Esophagus (tissue), 2 donors: ENCODE results near the gene PCED1B. TPM values are rescaled to one million over a fixed set of nuclear protein-coding genes. Genes with fewer than 3 reads are reported as not detected.
A peak's percentile ranks its signal among the peaks of the same experiment; 100 is the strongest.
"Not testable (repeated sequence)": the region's sequence is repeated elsewhere in the genome, so short reads cannot be mapped to it uniquely, and the experiment has no call there.

Source experiments
- H3K27ac ChIP-seq, 2 donors: one replicate each; pipeline ENCODE4 v1.5.1; 2013; ENCODE audit warnings: low read depth in 2 of 2, mild to moderate bottlenecking in 2 of 2, inconsistent platforms in 1 of 2, low read length in 1 of 2, moderate library complexity in 1 of 2
- H3K27me3 ChIP-seq, 2 donors: one replicate each; pipeline ENCODE4 v1.6.1; 2013; ENCODE audit warnings: low read length in 2 of 2, control low read depth in 1 of 2, mild to moderate bottlenecking in 1 of 2; ENCODE audit not compliant: insufficient read depth in 2 of 2, control insufficient read depth in 1 of 2
- H3K36me3 ChIP-seq, 2 donors: one replicate each; pipeline ENCODE4 v1.6.1; 2013; ENCODE audit warnings: low read length in 1 of 2; ENCODE audit not compliant: control insufficient read depth in 2 of 2, insufficient read depth in 2 of 2
- H3K4me1 ChIP-seq, 2 donors: one replicate each; pipeline ENCODE4 v1.6.1; 2013; ENCODE audit warnings: low read length in 1 of 2; ENCODE audit not compliant: control insufficient read depth in 2 of 2, insufficient read depth in 2 of 2
- H3K4me3 ChIP-seq, 2 donors: one replicate each; pipeline ENCODE4 v1.5.1; 2013; ENCODE audit warnings: low read length in 2 of 2, mild to moderate bottlenecking in 2 of 2, low read depth in 1 of 2, moderate library complexity in 1 of 2
- H3K9me3 ChIP-seq, 2 donors: one replicate each; pipeline ENCODE4 v1.6.1; 2013; ENCODE audit warnings: mild to moderate bottlenecking in 2 of 2, low read depth in 1 of 2, low read length in 1 of 2, moderate library complexity in 1 of 2; ENCODE audit not compliant: control insufficient read depth in 2 of 2, insufficient read depth in 1 of 2
- WGBS, 2 donors: extraction: QIAGEN DNeasy Blood & Tissue Kit; methylation state at CpG; one replicate each; pipeline ENCODE4 v1.1.7; 2013; 5-methylcytosine and 5-hydroxymethylcytosine counted together
- polyA plus RNA-seq, 2 donors: library from polyadenylated mRNA; stranded (reverse); fragments of 200-250 nt; gene quantifications; one replicate each; pipeline ENCODE4 v1.2.3, GENCODE V29; 2013
- donor health status: healthy with polysubstance abuse.
- donor health status: Bipolar disorder and iron deficiency.

The PCED1B gene
- polyA plus RNA-seq, 2 donors = 1.2 to 1.6 TPM

DNA sequence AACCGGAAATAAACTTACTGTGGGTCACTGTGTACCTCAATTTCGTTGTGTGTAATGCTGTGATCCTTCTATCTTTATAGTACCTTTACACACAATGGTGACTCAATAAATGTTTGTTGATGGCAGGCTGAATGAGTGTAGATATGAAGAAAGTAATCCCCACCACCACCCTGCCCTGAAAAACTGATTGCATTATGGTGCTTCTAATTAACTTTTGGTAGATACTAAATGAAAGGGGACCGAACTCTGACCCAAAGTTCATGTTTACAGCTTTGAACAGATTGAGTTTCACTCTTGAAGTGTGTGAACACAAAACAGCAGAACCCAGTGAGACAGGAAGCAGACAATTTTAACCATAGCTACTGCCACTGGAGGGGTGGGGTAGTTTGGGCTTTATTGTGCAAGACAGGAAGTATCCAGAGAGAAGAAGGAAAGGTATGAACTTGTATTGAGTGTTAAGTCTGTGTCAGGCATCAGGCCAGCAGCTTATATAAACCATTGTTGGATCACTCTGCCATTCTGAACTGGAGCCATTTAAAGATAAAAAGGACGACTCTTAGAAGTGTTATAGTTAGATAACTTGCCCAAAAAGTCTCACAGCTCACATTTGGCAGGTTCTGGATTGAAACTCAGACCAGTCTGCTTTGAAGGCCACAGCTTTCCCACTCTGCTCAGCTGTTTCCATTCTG is 197.3 kb downstream of the PCED1B start:
- no peak overlapping the region for H3K4me3 ChIP-seq
- peak overlapping the region; percentile 85 to 91 for H3K27ac ChIP-seq
- 24 to 29% methylated on average over 4 of the region's 4 CpGs for WGBS, 2 donors
- no peaks in the 10 kb centered on the region for H3K36me3 ChIP-seq
- peaks cover 0 to 5% of the 10 kb centered on the region in 2 donors for H3K4me1 ChIP-seq
- H3K9me3 ChIP-seq = no peaks in the 10 kb centered on the region
- H3K27me3 ChIP-seq = no peaks in the 10 kb centered on the region

DNA sequence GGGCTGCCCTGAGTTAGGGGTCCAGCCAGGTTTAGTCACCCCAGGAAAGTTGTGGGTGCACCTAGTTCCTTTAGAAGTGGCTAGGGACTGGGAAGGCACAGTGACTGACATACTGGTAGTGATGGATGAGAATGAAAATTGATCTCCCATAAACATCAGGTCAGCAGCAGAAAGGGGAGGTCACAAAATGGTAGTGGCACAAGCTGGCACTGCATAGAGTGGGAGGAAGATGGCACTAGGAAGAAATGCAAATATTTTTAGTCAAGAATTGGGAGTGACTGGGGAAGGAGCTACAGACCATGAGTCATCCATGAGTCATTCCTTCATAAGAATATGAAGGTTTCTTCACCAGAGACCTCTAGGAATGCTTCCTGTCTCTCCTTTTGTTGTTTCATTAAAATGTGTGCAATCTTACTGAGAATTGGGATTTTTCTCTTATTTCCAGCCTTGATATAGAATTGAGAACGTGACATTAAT is 198.6 kb downstream of the PCED1B start:
- H3K36me3 ChIP-seq = no peaks in the 10 kb centered on the region
- H3K27ac ChIP-seq = peak overlapping the region; percentile 11 to 76
- WGBS, 2 donors = 74 to 77% methylated on average over 1 of the region's 1 CpG
- H3K9me3 ChIP-seq = no peaks in the 10 kb centered on the region
- H3K4me3 ChIP-seq = no peak overlapping the region
- no peaks in the 10 kb centered on the region for H3K27me3 ChIP-seq
- peaks cover 0 to 5% of the 10 kb centered on the region in 2 donors for H3K4me1 ChIP-seq

DNA sequence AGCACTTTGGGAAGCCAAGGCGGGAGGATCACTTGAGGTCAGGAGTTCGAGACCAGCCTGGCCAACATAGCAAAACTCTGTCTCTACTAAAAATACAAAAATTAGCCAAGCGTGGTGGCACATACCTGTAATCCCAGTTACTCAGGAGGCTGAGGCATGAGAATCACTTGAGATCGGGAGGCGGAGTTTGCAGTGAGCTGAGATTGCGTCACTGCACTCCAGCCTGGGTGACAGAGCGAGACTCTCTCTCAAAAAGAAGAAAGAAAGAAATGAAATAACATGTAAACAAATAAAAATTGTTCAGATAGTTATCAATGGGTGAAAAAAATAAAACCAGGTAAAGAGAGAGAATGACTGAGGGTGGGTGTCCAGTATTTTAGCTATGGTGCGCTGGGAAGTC is 200.3 kb downstream of the PCED1B start:
- H3K4me1 ChIP-seq, H3K36me3 ChIP-seq, H3K27me3 ChIP-seq, H3K9me3 ChIP-seq, H3K27ac ChIP-seq, H3K4me3 ChIP-seq: not testable (repeated sequence)
- WGBS, 2 donors = 92 to 97% methylated on average over 8 of the region's 8 CpGs

DNA sequence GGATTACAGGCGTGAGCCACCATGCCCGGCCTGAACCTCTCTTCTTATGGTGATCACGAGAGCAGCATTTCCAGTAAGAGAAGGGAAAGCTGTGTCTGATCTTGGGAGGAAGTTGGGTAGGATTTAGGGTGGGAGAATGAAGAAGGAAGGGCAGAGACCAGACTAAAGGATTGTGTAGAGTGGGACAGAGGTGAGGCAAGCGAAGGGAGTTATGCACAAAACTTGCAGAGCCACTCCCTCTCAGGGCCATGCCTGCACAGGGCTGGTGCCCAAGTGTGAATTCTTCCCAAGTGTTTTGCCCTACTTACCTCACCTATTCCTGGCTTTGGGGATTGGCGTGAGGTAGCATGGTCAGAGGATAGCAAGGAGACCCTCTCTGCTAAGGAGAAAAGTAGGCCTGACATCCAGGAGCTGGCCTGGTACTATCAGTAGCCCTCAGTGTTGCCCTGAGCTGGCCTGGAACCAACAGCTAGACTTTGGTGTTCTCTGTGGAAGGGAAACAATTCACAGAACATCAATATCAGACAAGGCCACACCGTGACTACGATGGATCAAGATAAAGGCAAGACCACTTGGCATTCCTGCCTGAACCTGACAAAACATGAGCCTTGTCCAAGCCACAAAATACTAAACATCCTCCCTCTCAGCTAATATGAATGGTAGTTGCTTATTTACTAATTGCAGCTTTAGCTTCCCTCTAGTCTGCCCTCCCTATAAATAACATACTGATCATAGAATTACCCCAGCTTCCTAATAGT is 201.3 kb downstream of the PCED1B start:
- Histone ChIP-seq H3K36me3 (no peaks in the 10 kb centered on the region), H3K4me3 (no peak overlapping the region), H3K4me1 (peaks cover 0 to 5% of the 10 kb centered on the region in 2 donors), H3K27ac (peak overlapping the region in 1 of 2 donors; percentile 40), H3K9me3 (no peaks in the 10 kb centered on the region), H3K27me3 (no peaks in the 10 kb centered on the region)
- WGBS, 2 donors = 83 to 84% methylated on average over 7 of the region's 7 CpGs

DNA sequence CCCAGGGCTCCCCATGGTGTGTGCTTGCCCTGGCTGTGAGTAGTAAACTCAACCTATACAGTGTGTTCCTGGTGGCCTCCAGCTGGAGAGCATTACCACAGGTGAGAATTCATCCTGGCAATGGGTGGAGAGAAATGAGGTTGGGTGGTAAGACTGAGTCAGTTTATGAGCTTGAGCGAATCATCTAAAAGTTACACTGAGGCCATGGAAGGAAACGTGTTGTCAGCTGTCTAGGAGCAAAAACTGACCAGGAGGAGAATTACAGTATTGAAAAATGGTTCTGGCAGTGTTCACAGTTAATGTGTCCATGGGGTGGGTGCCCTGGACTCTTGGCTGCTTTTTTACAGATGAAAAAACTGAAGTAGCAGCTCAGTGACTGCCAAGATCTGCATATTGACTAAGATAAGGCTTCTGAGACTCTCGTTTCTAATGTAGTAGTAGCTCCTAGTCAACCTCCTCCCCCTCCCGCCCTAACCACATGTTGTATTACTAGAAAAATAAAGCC is 202.3 kb downstream of the PCED1B start:
- Histone ChIP-seq H3K27me3 (no peaks in the 10 kb centered on the region), H3K9me3 (no peaks in the 10 kb centered on the region), H3K4me3 (no peak overlapping the region), H3K27ac (no peak overlapping the region), H3K4me1 (peaks cover 0 to 5% of the 10 kb centered on the region in 2 donors), H3K36me3 (no peaks in the 10 kb centered on the region)
- 72 to 76% methylated on average over 4 of the region's 4 CpGs for WGBS, 2 donors

DNA sequence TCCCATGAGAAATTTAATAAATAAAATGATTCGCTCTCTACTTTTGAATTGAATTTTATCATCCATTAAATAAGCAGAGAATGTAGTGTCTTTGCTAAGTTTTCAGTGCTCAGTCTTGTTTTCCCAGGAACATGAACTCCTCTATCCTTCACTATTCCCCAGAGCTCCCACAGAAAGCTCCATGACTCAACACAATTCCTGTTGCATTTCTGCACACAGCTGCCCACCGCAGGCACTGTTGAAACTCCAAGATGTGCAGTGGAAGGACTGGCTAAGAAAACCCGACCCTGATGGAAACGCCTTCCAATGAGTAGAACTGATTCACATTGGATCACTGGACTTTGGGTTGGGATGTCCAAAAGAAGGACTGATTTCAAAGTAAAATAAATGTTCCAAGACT is 202.8 kb downstream of the PCED1B start:
- no peaks in the 10 kb centered on the region for H3K36me3 ChIP-seq
- H3K27ac ChIP-seq = no peak overlapping the region
- 91 to 93% methylated on average over 4 of the region's 4 CpGs for WGBS, 2 donors
- H3K4me3 ChIP-seq = no peak overlapping the region
- no peaks in the 10 kb centered on the region for H3K9me3 ChIP-seq
- H3K27me3 ChIP-seq = no peaks in the 10 kb centered on the region
- H3K4me1 ChIP-seq = peaks cover 0 to 5% of the 10 kb centered on the region in 2 donors

Other genes with a start within 250 kb of the PCED1B start
- gene AMIGO2, start 338 bp downstream of the PCED1B start, polyA plus RNA-seq = 1 to 10 TPM; 1.5 to 2.2 TPM